Progenitor cell of endocrine pancreas (in vitro differentiated cells): ENCODE data around the gene SLC40A1. TPM values are rescaled to one million over a fixed set of nuclear protein-coding genes. Genes with fewer than 3 reads are reported as not detected.

Experiments
- DNase-seq: peaks from one replicate; pipeline ENCODE4 v3.0.0; 2021; ENCODE audit warnings: low spot score; ENCODE audit not compliant: unreplicated experiment
- H3K27ac Mint-ChIP-seq: 2 replicates; pipeline ENCODE4 v1.8.0; 2021; ENCODE audit warnings: mild to moderate bottlenecking, moderate library complexity, mixed read lengths
- H3K27me3 Mint-ChIP-seq: 2 replicates; pipeline ENCODE4 v1.8.0; 2021; ENCODE audit warnings: mixed read lengths
- H3K36me3 Mint-ChIP-seq: 2 replicates; pipeline ENCODE4 v1.8.0; 2022; ENCODE audit warnings: mixed read lengths; ENCODE audit not compliant: insufficient read depth
- H3K4me1 Mint-ChIP-seq: 2 replicates; pipeline ENCODE4 v1.8.0; 2021; ENCODE audit warnings: low read depth, mixed read lengths
- H3K4me3 Mint-ChIP-seq: 2 replicates; pipeline ENCODE4 v1.8.0; 2021; ENCODE audit warnings: low read depth, mild to moderate bottlenecking, moderate library complexity, mixed read lengths
- H3K9me3 Mint-ChIP-seq: 2 replicates; pipeline ENCODE4 v1.8.0; 2021; ENCODE audit warnings: low read depth, mixed read lengths
- total RNA-seq: library from RNA; stranded (reverse); gene quantifications from 2 replicates; pipeline ENCODE4 v1.2.1, GENCODE V29; 2021
- TF ChIP-seq, protein P1 (sequence below): fragments of 200-600 bp; sonication (generic); IDR thresholded peaks from one replicate; pipeline ENCODE4 v1.5.0; 2021; ENCODE audit warnings: antibody characterized with exemption, mild to moderate bottlenecking; ENCODE audit not compliant: unreplicated experiment

Gene SLC40A1
- total RNA-seq, 1 donor from 2014 or later: 14.6 TPM

DNA sequence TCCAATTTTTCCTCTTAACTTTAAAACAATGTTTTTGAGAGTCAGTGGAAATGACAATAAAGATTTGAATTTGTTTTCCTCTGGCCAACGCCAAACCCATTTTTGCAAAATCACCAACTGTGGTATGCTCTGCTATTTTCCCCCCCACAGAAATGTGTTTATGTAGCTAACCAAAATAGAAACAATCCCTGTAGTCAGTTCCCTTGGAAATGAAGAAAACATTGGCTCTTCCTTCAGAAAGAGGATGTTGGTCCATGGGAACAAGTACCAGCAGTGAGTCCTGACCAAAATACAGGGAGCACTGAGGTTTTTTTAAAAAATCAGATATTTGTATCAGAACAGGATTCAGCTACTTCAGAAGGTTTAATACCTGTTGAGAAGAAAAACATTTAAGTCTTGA, 65.3 kb downstream of the SLC40A1 start:
- H3K36me3 Mint-ChIP-seq: no peaks in the 10 kb centered on the region
- H3K9me3 Mint-ChIP-seq: peaks cover 7% of the 10 kb centered on the region
- H3K4me3 Mint-ChIP-seq: no peak overlapping the region
- H3K27ac Mint-ChIP-seq: no peak overlapping the region
- no peak for DNase-seq
- H3K4me1 Mint-ChIP-seq: peaks cover 5% of the 10 kb centered on the region
- TF ChIP-seq, protein P1, sequence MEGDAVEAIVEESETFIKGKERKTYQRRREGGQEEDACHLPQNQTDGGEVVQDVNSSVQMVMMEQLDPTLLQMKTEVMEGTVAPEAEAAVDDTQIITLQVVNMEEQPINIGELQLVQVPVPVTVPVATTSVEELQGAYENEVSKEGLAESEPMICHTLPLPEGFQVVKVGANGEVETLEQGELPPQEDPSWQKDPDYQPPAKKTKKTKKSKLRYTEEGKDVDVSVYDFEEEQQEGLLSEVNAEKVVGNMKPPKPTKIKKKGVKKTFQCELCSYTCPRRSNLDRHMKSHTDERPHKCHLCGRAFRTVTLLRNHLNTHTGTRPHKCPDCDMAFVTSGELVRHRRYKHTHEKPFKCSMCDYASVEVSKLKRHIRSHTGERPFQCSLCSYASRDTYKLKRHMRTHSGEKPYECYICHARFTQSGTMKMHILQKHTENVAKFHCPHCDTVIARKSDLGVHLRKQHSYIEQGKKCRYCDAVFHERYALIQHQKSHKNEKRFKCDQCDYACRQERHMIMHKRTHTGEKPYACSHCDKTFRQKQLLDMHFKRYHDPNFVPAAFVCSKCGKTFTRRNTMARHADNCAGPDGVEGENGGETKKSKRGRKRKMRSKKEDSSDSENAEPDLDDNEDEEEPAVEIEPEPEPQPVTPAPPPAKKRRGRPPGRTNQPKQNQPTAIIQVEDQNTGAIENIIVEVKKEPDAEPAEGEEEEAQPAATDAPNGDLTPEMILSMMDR: no peak
- H3K27me3 Mint-ChIP-seq: no peaks in the 10 kb centered on the region

DNA sequence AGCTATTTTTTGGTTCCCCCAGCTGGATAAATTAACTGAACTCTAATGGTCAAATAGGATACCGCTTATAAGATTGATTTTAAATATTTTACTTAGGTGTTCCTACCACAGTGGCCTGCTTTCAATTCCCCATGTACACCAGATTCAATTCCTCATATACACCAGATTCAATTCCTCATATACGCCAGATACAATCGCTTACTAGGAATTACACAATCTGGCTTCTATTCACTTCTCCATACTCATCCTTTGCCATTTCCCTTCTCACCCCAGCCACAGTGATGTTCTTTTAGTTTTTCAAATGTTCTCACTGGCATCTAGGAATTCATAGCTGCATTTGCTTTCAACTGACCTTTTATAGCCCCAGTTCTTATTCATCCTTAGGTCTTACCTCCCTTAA, 66.5 kb downstream of the SLC40A1 start:
- no peaks in the 10 kb centered on the region for H3K36me3 Mint-ChIP-seq
- no peak overlapping the region for H3K27ac Mint-ChIP-seq
- H3K4me1 Mint-ChIP-seq: peaks cover 6% of the 10 kb centered on the region
- no peaks in the 10 kb centered on the region for H3K27me3 Mint-ChIP-seq
- TF ChIP-seq, protein P1: no peak
- DNase-seq: no peak
- H3K4me3 Mint-ChIP-seq: no peak overlapping the region
- peaks cover 10% of the 10 kb centered on the region for H3K9me3 Mint-ChIP-seq

DNA sequence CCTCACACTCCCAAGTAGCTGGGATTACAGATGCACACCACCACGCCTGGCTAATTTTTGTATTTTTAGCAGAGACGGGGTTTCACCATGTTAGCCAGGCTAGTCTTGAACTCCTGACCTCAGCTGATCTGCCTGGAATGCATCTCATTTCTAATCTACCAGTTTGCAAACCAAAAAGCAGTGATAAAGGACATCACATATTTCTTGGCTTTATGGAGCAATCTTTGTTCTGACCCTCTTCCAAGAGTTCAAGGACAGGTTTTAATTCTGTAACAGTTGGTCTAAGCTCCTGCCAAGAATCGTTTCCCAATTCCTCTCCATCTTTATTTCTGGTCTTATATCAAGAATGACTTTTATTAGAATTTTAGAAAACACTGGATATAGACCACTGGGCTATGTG, 67.7 kb downstream of the SLC40A1 start:
- no peak for DNase-seq
- Mint-ChIP-seq H3K4me3 (no peak overlapping the region), H3K36me3 (peaks cover 3% of the 10 kb centered on the region), H3K4me1 (peaks cover 11% of the 10 kb centered on the region), H3K27ac (no peak overlapping the region), H3K27me3 (no peaks in the 10 kb centered on the region), H3K9me3 (peaks cover 19% of the 10 kb centered on the region)
- TF ChIP-seq, protein P1: no peak

DNA sequence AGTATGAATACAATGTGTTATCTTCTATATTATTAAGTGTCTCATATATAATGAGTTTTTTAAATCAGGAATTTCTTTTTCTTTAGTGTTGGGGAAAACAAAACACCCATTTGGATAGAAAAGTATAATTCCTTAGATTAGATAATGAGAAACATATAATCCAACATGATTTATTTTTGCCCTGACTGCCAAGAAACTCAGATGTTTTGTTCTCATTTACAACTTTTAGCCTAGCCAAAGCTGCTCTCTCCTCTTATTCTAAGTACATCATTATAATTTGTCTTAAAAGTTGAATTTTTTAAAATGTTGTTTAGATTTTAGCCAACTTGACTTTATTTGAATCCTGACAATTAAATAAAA, 68.6 kb downstream of the SLC40A1 start:
- Mint-ChIP-seq H3K36me3 (peaks cover 3% of the 10 kb centered on the region), H3K27me3 (no peaks in the 10 kb centered on the region), H3K27ac (no peak overlapping the region), H3K9me3 (peaks cover 13% of the 10 kb centered on the region), H3K4me3 (no peak overlapping the region), H3K4me1 (peaks cover 11% of the 10 kb centered on the region)
- no peak for DNase-seq
- TF ChIP-seq, protein P1: no peak

DNA sequence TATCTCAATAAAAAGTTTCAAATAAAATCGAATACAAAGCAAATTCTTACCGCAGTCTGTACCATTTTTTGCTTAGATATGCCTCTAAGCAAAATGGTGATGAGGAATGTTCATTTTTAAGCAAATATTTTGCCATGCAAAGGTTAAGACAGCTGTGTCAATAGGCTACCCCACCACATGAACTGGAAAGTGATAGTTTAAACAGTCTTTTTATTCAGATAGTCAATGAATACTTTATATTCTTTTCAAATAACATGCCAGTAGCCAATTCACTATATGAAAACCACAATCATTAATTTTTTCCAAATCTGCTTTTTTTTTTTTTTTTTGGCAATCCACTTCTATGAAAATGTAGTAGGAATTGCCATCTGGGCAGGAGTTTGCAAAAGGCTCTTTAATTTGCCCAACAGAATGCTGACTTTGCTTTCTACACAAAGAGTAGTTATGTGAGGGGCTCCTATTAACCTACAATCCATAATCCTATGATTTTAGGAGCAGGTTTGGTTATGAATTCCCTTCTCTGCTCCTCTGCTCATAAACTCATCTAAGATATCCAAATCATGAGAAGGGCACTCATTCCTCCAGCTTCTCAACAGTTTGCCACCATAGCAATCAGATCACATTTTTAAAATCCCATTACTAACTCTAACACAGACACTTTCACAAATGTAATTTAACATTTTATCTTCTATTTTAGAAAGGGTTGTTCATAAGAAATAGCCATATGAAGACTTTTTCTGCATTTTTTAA, 69.2 kb downstream of the SLC40A1 start:
- Mint-ChIP-seq H3K27me3 (no peaks in the 10 kb centered on the region), H3K4me1 (peaks cover 14% of the 10 kb centered on the region), H3K9me3 (peaks cover 13% of the 10 kb centered on the region), H3K27ac (no peak overlapping the region), H3K4me3 (no peak overlapping the region), H3K36me3 (peaks cover 3% of the 10 kb centered on the region)
- DNase-seq: no peak
- TF ChIP-seq, protein P1: no peak

Other genes with a start within 250 kb of the SLC40A1 start
- 40.0 and 44.8 TPM in 2 replicates for gene WDR75, start 139.3 kb downstream of the SLC40A1 start, total RNA-seq
- 38.2 and 38.6 TPM in 2 replicates for gene ASNSD1, start 80.7 kb upstream of the SLC40A1 start, total RNA-seq
- gene ANKAR, start 93.9 kb upstream of the SLC40A1 start, total RNA-seq: 9.0 and 10.3 TPM in 2 replicates
- 12.1 and 12.8 TPM in 2 replicates for gene OSGEPL1, start 182.0 kb upstream of the SLC40A1 start, total RNA-seq
- gene ORMDL1, start 203.6 kb upstream of the SLC40A1 start, total RNA-seq: 74.1 and 84.9 TPM in 2 replicates
- 63.6 and 72.4 TPM in 2 replicates for gene PMS1, start 203.7 kb upstream of the SLC40A1 start, total RNA-seq